ENCODE data around the gene ELAVL2.

DNA sequence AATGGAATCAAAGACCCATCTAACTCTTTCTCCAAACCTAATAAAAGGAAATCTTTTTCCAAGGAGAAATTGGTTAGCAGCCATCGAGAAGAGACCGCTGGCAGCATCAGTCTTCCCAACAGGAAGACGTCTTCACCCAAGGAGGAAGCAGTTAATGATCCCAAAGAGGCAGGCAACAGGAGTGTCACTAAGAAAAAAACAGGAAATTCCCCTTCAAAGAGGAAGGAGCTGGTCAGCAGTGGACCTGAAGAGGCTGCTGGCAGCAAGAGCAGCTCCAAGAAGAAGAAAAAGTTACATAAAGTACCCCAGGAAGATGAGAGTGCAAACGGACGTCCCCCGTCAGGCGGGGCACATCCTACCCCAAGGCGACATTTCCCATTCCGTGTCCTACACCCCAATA lies 143.7 kb downstream of the ELAVL2 start:
- TF ChIP-seq, protein P1, sequence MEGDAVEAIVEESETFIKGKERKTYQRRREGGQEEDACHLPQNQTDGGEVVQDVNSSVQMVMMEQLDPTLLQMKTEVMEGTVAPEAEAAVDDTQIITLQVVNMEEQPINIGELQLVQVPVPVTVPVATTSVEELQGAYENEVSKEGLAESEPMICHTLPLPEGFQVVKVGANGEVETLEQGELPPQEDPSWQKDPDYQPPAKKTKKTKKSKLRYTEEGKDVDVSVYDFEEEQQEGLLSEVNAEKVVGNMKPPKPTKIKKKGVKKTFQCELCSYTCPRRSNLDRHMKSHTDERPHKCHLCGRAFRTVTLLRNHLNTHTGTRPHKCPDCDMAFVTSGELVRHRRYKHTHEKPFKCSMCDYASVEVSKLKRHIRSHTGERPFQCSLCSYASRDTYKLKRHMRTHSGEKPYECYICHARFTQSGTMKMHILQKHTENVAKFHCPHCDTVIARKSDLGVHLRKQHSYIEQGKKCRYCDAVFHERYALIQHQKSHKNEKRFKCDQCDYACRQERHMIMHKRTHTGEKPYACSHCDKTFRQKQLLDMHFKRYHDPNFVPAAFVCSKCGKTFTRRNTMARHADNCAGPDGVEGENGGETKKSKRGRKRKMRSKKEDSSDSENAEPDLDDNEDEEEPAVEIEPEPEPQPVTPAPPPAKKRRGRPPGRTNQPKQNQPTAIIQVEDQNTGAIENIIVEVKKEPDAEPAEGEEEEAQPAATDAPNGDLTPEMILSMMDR (IDR thresholded peaks at IDR 0.05): no peak
- no peak for TF ChIP-seq POLR2A (IDR thresholded peaks at IDR 0.05)
- TF ChIP-seq POLR2AphosphoS5 (IDR thresholded peaks at IDR 0.05): no peak
